SH-SY5Y (cell line): Measurements from ENCODE around the gene EEIG1.

Experiments
- GATA2 ChIP-seq: IDR thresholded peaks from 2 replicates; pipeline ENCODE4 v1.6.1; 2011; ENCODE audit warnings: mild to moderate bottlenecking, low read depth, low read length
- GATA3 ChIP-seq: IDR thresholded peaks from 2 replicates; pipeline ENCODE4 v1.6.1; 2011; ENCODE audit warnings: low read depth, mild to moderate bottlenecking, low read length, moderate library complexity

Gene EEIG1

GRCh38 chr9:127987103-127987614 is 6.4 kb upstream of the EEIG1 start:
- TF ChIP-seq GATA2 (no peak), GATA3 (no peak)

- TF ChIP-seq GATA2 (no peak), GATA3 (no peak)
Observed at GRCh38 chr9:127985011-127985410, 4.2 kb upstream of the EEIG1 start.

- no peak for TF ChIP-seq GATA3
- no peak for TF ChIP-seq GATA2
Observed at GRCh38 chr9:127983847-127984289, 3.1 kb upstream of the EEIG1 start.

- TF ChIP-seq GATA2 (no peak), GATA3 (no peak)
Observed at GRCh38 chr9:127982912-127983311, 2.1 kb upstream of the EEIG1 start.

- no peak for TF ChIP-seq GATA3
- TF ChIP-seq GATA2: no peak
Observed at GRCh38 chr9:127981559-127982121, 851 bp upstream of the EEIG1 start.

GRCh38 chr9:127980060-127980705 is 606 bp downstream of the EEIG1 start:
- TF ChIP-seq GATA2 (no peak), GATA3 (no peak)

GRCh38 chr9:127979333-127980059 is 1.3 kb downstream of the EEIG1 start:
- TF ChIP-seq GATA3 (no peak), GATA2 (no peak)

- TF ChIP-seq GATA2 (no peak), GATA3 (no peak)
Observed at GRCh38 chr9:127979015-127979332, 1.8 kb downstream of the EEIG1 start.

- TF ChIP-seq GATA2 (no peak), GATA3 (no peak)
Observed at GRCh38 chr9:127977884-127978647, 2.7 kb downstream of the EEIG1 start.

GRCh38 chr9:127977009-127977883 is 3.5 kb downstream of the EEIG1 start:
- no peak for TF ChIP-seq GATA2

GRCh38 chr9:127976498-127976897 is 4.3 kb downstream of the EEIG1 start:
- TF ChIP-seq GATA2: no peak
- no peak for TF ChIP-seq GATA3

- TF ChIP-seq GATA3 (no peak), GATA2 (no peak)
Observed at GRCh38 chr9:127975376-127976315, 5.1 kb downstream of the EEIG1 start.
